ENCODE results near the gene CDK6. TPM values are rescaled to one million over a fixed set of nuclear protein-coding genes. Genes with fewer than 3 reads are reported as not detected.

The CDK6 gene
- total RNA-seq, 6 experiments from 2014 or later, result 6.9 to 23.7 (median 17.0) TPM

- 64% methylated on average over 2 of the region's 2 CpGs for WGBS (ENCODE audit: insufficient coverage, low coverage, low lambda C conversion rate, missing lambda C conversion rate)
- Histone ChIP-seq H3K4me1 (no peaks in the 10 kb centered on the region), H3K27ac (no peak overlapping the region), H3K36me3 (no peaks in the 10 kb centered on the region), H3K9me3 (no peaks in the 10 kb centered on the region), H3K27me3 (no peaks in the 10 kb centered on the region), H3K4me3 (no peak overlapping the region)
- intact Hi-C loops (cut with DNase I), result no loop called here
- TF ChIP-seq POLR2A (IDR thresholded peaks at IDR 0.05) (no peak), CTCF (IDR thresholded peaks at IDR 0.05) (no peak)
- ATAC-seq (no peak), DNase-seq (no peak)
Observed at GRCh38 chr7:92824450-92824849, 11.9 kb downstream of the CDK6 start.

GRCh38 chr7:92823042-92823441, 13.3 kb downstream of the CDK6 start:
- Histone ChIP-seq H3K27me3 (no peaks in the 10 kb centered on the region), H3K27ac (no peak overlapping the region), H3K36me3 (no peaks in the 10 kb centered on the region), H3K4me1 (no peaks in the 10 kb centered on the region), H3K4me3 (no peak overlapping the region), H3K9me3 (no peaks in the 10 kb centered on the region)
- DNase-seq, result no peak
- no peak for ATAC-seq
- TF ChIP-seq POLR2A (IDR thresholded peaks at IDR 0.05) (no peak), CTCF (IDR thresholded peaks at IDR 0.05) (no peak)
- WGBS (ENCODE audit: insufficient coverage, low coverage, low lambda C conversion rate, missing lambda C conversion rate), result 83% methylated on average over 1 of the region's 1 CpG
- intact Hi-C loops (cut with DNase I), result no loop called here

GRCh38 chr7:92820191-92820590, 16.2 kb downstream of the CDK6 start:
- no peaks in the 10 kb centered on the region for H3K36me3 ChIP-seq
- 100% methylated on average over 3 of the region's 3 CpGs for WGBS (ENCODE audit: insufficient coverage, low coverage, low lambda C conversion rate, missing lambda C conversion rate)
- H3K4me1 ChIP-seq, result no peaks in the 10 kb centered on the region
- ATAC-seq, result no peak
- H3K27me3 ChIP-seq, result no peaks in the 10 kb centered on the region
- DNase-seq, result no peak
- intact Hi-C loops (cut with DNase I), result no loop called here
- H3K4me3 ChIP-seq, result no peak overlapping the region
- H3K9me3 ChIP-seq, result no peaks in the 10 kb centered on the region
- no peak for TF ChIP-seq CTCF (IDR thresholded peaks at IDR 0.05)
- no peak for TF ChIP-seq POLR2A (IDR thresholded peaks at IDR 0.05)
- H3K27ac ChIP-seq, result no peak overlapping the region

GRCh38 chr7:92817398-92817797, 19.0 kb downstream of the CDK6 start:
- ATAC-seq (no peak), DNase-seq (no peak)
- H3K4me1 ChIP-seq, result no peaks in the 10 kb centered on the region
- intact Hi-C loops (cut with DNase I), result no loop called here
- H3K4me3 ChIP-seq, result no peak overlapping the region
- no peaks in the 10 kb centered on the region for H3K36me3 ChIP-seq
- H3K9me3 ChIP-seq, result no peaks in the 10 kb centered on the region
- H3K27ac ChIP-seq, result no peak overlapping the region
- no peak for TF ChIP-seq POLR2A (IDR thresholded peaks at IDR 0.05)
- TF ChIP-seq CTCF (IDR thresholded peaks at IDR 0.05), result no peak
- no peaks in the 10 kb centered on the region for H3K27me3 ChIP-seq

- Histone ChIP-seq H3K4me3 (no peak overlapping the region), H3K27ac (no peak overlapping the region), H3K36me3 (no peaks in the 10 kb centered on the region), H3K27me3 (no peaks in the 10 kb centered on the region), H3K4me1 (peaks cover 0 to under 1% (median under 1%) of the 10 kb centered on the region in 4 donors), H3K9me3 (no peaks in the 10 kb centered on the region)
- TF ChIP-seq POLR2A (IDR thresholded peaks at IDR 0.05) (no peak), CTCF (IDR thresholded peaks at IDR 0.05) (no peak)
- DNase-seq, result no peak
- intact Hi-C loops (cut with DNase I), result no loop called here
- no peak for ATAC-seq
Observed at GRCh38 chr7:92815412-92815811, 21.0 kb downstream of the CDK6 start.

All from right lobe of liver (tissue), 6 donors.